AG09319 (cell line): ENCODE measurements around the gene TXLNA.

Experiments
- DNase-seq: peaks from one replicate; pipeline ENCODE4 v3.0.0-alpha.2; 2010; ENCODE audit warnings: low read depth; ENCODE audit errors: extremely low read depth
- TF ChIP-seq, protein P1 (sequence below): IDR thresholded peaks from 2 replicates; pipeline ENCODE4 v1.5.1; 2011; ENCODE audit warnings: low read depth, mild to moderate bottlenecking, inconsistent platforms, low read length, moderate library complexity

The TXLNA gene

GRCh38 chr1:32180186-32181060 lies 948 bp downstream of the TXLNA start:
- no peak for DNase-seq

DNA sequence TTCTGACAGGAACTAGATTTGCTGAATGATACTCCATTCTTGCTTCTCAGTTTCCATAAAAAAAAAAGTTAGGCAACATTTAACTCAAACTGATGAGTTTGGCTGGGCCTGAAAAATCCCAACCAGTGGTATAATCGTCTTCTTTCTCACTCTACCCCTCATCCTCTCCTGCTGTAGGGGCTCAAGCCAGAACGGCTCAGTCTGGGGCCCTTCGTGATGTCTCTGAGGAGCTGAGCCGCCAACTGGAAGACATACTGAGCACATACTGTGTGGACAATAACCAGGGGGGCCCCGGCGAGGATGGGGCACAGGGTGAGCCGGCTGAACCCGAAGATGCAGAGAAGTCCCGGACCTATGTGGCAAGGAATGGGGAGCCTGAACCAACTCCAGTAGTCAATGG lies 1.6 kb downstream of the TXLNA start:
- TF ChIP-seq, protein P1, sequence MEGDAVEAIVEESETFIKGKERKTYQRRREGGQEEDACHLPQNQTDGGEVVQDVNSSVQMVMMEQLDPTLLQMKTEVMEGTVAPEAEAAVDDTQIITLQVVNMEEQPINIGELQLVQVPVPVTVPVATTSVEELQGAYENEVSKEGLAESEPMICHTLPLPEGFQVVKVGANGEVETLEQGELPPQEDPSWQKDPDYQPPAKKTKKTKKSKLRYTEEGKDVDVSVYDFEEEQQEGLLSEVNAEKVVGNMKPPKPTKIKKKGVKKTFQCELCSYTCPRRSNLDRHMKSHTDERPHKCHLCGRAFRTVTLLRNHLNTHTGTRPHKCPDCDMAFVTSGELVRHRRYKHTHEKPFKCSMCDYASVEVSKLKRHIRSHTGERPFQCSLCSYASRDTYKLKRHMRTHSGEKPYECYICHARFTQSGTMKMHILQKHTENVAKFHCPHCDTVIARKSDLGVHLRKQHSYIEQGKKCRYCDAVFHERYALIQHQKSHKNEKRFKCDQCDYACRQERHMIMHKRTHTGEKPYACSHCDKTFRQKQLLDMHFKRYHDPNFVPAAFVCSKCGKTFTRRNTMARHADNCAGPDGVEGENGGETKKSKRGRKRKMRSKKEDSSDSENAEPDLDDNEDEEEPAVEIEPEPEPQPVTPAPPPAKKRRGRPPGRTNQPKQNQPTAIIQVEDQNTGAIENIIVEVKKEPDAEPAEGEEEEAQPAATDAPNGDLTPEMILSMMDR: no peak
- no peak for DNase-seq

More at GRCh38 chr1:32180186-32181060, 948 bp downstream of the TXLNA start:
- TF ChIP-seq, protein P1: no peak

- TF ChIP-seq, protein P1: no peak
Observed at GRCh38 chr1:32181563-32181962, 2.1 kb downstream of the TXLNA start.

DNA sequence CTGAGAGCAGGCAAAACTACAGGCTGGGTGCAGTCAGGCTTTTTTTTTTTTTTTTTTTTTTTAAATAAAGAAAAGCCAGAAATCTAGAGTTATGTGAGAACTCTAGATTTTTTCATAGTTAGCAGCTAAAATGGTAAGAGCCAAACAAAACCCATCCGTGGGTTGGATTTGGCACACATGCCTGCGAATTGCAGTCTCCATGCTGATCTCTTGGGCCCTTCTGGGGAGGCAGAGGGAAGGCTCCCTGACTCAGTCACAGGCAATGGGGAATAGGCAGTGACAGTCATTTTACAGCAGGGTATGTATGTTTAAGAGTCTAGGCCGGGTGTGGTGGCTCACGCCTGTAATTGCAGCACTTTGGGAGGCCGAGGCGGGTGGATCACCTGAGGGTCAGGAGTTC lies 2.6 kb downstream of the TXLNA start:
- TF ChIP-seq, protein P1: no peak
- DNase-seq: no peak

More at GRCh38 chr1:32181563-32181962, 2.1 kb downstream of the TXLNA start:
- no peak for DNase-seq

DNA sequence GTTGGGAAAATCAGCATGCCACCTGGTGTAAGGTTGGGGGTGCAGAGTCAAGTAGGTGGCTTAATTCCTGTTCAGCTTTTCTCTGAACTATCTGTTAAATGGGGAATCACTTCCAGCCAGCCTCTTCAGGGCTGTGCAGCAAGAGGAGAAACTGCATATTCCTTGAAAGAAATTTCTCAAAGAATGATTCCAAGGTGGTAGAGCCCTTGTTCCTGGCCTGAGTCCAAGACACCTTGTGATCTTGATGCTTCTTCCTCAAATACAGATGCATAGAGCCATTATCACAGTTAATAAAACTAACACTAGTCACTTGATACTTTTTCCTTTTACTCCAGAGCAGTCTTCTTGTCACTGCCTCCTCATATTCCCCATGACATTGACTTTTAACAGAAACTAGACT lies 5.2 kb downstream of the TXLNA start:
- no peak for DNase-seq
- TF ChIP-seq, protein P1: no peak

DNA sequence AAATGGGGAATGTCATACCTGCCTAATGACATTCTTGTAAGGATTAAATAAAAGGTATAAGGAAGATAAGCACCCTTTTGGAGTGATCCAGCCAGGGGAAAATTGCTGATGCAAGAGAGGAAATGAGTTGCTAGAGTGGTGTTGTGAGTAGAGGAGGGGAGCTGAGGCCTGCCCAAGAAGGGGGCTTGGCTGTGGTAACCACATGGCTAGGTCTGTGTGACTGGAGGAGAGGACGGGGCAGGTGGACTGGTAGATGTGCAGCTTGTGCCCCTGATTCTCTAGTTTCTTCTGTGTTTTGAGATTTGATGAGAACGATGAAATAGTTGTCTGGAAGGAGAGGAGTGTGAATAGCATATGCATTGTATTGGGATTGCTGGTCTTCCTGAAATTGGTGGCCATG lies 6.6 kb downstream of the TXLNA start:
- DNase-seq: no peak
- TF ChIP-seq, protein P1: no peak

GRCh38 chr1:32186491-32186890 lies 7.0 kb downstream of the TXLNA start:
- TF ChIP-seq, protein P1: no peak
- DNase-seq: no peak
